Measurements from ENCODE around the gene SIRPD.
"Not testable (repeated sequence)": the region's sequence is repeated elsewhere in the genome, so short reads cannot be mapped to it uniquely, and the experiment has no call there.

Gene SIRPD

DNA sequence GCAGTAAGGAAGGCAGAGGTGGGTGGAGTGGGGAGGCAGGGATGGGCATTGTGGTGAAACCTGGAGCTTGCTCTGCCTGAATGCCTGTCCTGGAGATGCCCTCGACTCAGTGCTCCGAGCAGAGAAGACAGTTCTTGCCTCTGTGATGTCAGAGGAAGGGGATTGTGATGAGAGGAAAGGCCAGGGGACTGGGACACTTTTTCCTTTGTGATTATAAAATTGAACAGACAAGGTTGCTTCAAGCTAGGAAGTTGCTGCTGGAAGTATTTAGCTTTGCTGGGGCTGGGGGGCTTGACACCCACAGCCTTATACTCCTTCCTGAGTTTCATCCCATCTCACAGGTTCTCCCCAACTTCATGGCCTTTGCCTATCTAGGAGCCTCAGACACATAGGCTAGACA is at the start of gene SIRPD:
Gene SIRPD (minus strand): TSS at position 101 of the 400 bp plus-strand sequence. CDS start 52 bp downstream, at position 49.
- no peak for DNase-seq (ENCODE audit: low read depth in 2 of 3, low spot score in 2 of 3)

DNA sequence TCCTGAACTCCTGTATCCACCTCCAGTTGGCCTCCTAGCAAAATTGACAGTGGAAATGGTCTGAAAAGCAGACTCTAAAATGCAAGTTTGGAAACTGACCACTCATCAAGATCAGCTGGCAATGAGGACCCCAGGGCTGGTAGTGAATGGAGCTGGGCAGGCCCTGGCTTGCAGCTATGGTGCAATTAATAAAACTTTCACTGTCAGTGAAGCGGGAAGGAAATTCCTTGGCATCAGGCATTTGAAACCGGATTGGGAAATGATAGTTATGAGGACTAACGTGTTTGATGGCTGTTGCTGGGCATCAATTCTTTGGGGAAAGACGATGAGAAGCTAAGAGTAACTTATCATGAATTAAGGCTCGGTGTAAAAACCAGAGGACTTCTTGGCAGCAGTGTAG is 43.2 kb upstream of the SIRPD start:
- no peak for DNase-seq (ENCODE audit: low read depth in 2 of 3, low spot score in 2 of 3)

DNA sequence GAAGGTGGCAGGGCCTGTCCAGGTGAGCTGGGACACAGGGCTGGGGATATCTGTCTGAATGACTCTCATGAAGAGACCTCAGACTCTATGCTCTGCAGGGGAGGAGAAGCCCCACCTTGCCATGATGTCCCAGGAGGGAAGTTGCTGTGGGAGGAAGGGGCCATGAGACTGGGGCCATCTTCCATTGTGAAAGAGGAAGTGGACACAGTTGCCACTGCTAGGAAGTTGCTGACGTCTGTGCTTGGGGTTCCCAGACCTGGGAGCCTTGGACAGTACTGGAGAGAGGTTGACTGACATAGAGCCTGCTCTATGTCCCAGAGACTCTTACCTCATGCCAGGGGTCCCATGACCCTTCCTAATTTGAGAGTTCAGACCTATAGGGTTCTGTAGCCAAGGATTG is 37.8 kb upstream of the SIRPD start:
- DNase-seq (ENCODE audit: low read depth in 2 of 3, low spot score in 2 of 3): no peak

DNA sequence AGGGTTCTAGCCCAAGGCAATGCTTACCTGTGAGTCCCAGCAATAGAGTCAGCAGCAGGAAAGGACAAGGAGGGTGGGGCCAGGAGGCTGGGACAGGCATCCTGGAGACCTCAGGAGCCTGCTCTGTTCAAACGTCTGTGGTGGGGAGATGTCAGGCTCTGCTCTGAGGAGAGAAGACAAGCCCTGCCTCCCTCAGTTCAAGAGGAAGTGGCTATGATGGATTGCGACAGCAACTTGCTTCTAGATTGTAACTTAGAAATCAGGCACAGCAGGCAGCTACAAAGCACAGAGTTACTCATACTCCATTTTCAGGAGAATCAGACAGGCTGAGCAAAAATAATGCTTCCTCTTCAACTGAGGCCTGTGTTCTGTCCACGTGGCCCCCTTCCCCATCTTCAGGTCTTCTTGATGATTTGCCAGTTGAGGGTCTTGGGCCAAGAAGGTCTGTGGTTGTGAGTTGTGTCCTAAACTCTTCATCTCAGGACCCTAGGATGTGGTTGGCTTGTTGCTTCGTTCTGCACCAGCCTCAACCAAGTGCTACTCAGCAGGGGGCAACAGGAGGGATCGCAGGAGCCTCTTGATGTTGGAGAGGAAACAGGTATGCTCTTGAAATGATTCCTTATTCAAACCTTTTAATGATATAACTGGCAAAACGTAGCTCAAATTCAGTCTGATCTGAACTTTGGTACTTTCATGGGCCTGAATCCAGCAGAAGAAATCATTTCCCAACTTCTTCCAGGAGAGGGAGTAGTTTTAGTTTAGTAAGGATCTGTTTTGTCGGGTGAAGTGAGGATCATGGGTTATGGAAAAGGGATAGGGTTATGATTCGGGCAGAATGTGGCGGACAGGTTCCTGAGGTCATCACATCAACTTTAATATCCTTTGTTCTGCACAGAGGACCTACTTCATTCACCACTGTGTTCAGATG is 31.3 kb upstream of the SIRPD start:
- DNase-seq (ENCODE audit: low read depth in 2 of 3, low spot score in 2 of 3): no peak

DNA sequence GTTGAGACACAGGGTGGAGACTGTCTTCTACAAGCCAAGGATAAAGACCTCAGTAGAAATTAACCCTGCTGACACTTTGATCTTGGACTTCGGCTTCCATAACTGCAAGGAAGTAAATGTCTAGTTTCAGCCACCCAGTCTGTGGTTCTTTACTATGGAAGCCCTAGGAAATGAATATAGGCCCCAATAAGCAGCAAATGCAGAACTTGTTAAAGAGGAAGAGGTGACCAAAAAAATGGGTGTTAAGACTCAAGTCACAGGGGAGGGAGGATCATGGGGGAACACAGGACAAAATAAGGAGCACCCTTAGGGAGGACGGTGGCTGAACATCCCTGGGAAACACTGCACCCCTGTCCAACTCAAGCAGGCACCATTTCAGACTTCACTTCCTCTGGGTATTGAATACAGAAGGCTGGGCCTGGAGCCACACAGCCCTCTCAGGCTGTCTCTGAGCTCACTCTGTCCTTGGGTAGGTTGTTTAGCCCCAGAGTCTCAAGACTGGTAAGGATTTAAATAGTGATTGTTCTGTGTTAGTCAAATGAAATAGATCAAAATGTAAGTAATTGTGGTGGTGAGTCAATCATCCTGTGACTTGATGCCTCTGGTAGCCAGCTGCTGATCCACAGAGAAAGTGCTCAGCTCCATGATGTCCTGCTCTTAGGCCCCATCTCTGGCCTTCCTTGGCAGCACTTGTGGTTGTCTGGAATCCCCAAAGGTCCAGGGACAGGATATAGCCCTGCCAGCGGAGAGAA is 30.5 kb upstream of the SIRPD start:
- no peak for DNase-seq (ENCODE audit: low read depth in 2 of 3, low spot score in 2 of 3)

DNA sequence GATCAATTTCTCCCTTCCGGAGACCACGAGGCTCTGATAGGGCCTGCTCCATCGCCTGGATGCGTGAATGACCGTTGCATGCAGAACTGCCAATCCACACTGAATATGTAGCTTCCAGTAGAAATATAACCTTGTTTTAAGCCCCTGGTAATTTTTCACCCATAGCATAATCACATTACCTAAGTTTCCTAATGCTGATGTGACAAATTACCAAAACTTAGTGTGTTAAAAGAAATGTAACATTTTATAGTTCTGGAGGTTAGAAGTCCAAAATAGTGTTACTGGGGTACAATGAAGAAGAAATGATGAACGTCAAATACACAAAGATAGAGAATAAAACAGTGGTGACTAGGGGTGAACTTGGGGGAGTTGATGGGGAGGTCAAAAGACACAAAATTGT is 22.0 kb upstream of the SIRPD start:
- no peak for DNase-seq (ENCODE audit: low read depth in 2 of 3, low spot score in 2 of 3)

DNA sequence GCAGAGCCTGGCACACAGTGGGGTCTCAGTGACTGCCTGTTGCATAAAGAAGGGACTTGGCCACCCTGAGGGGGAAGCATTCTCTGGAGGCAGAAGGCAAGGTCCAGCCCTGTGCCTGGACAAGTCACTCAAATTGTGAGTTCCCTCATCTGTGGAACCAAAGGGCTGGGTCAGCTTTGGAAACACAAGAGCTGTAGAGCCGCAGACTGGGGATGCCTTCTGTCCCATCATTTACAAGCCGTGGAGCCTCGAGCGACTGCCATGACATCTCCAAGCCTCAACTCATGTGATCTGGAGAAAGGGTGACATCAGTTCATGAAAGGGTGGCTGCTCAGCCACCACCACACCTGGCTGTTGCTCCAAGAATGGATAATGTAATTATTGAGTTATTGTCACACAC is 20.4 kb upstream of the SIRPD start:
- DNase-seq (ENCODE audit: low read depth in 2 of 3, low spot score in 2 of 3): no peak

GRCh38 chr20:1577313-1577712 is 19.8 kb upstream of the SIRPD start:
- DNase-seq (ENCODE audit: low read depth in 2 of 3, low spot score in 2 of 3): not testable (repeated sequence)

DNA sequence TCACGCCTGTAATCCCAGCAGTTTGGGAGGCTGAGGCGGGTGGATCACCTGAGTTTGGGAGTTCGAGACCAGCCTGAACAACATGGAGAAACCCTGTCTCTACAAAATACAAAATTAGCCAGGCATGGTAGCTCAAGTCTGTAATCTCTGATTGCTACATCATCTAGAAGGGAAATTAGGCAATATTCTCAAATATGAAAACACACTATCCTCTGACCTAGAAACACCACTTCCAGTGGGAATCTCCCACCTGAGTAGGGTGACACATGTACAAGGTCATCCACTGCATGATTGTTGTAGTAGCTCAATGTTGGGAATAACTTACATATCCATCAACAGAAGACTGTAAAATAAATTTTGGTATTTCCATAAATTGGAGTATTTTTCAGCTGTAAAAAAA is 19.1 kb upstream of the SIRPD start:
- DNase-seq (ENCODE audit: low read depth in 2 of 3, low spot score in 2 of 3): no peak

DNA sequence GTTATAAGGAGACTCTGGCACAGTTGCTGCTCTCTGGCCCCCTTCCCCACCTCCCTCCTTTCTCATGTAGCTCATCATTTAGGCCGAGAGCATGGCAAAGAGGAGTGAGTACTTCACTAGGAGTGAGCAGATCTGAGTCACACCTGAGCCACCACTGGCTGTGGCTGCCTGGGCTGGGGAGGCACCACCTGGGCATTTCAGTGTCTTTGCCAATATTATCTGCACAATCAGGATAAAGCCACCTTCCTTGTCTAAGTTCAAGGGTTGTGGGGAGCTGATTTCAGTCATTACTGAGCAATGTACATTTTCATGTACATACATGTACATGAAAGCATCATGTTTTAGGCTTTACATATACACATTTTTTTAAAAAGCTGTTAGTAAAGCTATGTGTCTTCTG is 18.5 kb upstream of the SIRPD start:
- not testable (repeated sequence) for DNase-seq (ENCODE audit: low read depth in 2 of 3, low spot score in 2 of 3)

GRCh38 chr20:1571583-1571982 is 14.1 kb upstream of the SIRPD start:
- not testable (repeated sequence) for DNase-seq (ENCODE audit: low read depth in 2 of 3, low spot score in 2 of 3)

DNA sequence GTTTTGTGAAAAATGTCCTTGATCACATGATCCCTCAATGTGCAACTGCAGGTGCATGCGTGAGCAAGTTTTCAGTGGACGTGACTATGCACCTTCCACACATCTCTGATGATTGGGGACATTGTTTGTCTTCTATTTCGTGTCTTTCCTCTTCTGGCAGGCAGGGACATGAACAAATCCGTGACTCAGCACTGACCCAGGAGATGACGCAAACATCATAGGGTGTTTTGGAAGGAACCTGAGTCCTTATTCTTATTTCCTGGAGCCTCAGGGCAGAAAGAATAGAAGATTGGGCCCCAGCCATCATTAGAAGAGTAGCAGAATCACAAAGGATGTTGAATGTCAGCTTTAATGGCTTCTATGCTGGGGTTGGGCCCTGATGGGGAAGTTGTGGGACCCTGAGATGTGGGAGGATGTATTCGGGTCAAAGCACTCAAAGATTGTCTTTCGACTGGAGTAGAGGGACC is 11.9 kb upstream of the SIRPD start:
- DNase-seq (ENCODE audit: low read depth in 2 of 3, low spot score in 2 of 3): no peak

GRCh38 chr20:1568163-1568490 is 10.6 kb upstream of the SIRPD start:
- DNase-seq (ENCODE audit: low read depth in 2 of 3, low spot score in 2 of 3): no peak

DNA sequence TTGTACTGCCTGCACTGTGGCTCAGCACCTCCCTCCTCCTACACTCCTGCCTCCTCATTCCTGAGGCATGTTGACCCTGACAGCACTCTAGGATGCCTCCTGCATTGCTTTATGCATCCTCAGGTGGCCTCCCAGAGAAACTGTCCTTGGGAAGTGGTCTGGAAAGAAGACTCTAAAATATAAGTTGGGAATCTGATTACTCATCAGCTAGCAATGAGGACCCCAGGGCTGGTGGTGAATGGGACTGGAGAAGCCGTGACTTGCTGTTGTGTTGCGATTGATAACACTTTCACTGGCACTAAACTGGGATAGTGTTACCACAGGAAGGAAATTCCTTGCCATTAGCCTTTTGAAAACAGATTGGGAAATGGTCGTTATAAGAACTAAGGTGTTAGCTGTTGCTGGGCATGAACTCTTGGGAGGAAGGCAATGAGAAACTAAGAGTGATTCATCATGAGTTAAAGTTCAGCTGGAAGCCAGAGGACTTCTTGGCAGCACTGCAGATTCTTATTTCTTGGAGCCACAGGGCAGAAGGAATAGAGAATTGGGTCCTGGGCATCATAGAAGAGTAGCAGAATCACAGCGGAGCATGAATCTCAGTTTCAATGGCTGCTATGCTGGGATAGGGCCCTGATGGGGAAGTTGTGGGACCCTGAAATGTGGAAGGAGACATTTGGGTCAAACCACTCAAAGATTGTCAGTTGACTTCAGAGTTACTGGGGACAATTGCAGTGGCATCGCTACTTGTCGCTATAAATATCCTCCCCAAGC is 10.1 kb upstream of the SIRPD start:
- no peak for DNase-seq (ENCODE audit: low read depth in 2 of 3, low spot score in 2 of 3)

DNA sequence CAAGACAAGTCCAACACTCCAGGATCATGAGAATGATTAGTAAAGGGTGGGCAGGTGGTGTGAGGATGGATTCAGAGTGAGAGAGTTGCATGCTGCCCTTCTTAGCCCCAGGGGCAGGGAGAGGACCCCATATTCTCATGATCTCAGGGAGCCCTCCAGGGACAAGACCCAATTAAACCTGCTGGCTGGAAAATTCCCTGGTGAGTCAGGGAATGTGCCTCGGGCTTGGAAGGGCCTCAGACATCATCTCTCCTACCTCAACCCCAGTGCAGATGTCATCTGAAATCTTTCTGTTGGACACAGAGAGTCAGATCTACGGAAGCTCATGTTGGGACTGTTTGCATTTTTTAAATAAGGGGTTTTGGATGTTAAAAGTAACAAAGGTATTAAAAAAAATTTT is 9.2 kb upstream of the SIRPD start:
- DNase-seq (ENCODE audit: low read depth in 2 of 3, low spot score in 2 of 3): no peak

DNA sequence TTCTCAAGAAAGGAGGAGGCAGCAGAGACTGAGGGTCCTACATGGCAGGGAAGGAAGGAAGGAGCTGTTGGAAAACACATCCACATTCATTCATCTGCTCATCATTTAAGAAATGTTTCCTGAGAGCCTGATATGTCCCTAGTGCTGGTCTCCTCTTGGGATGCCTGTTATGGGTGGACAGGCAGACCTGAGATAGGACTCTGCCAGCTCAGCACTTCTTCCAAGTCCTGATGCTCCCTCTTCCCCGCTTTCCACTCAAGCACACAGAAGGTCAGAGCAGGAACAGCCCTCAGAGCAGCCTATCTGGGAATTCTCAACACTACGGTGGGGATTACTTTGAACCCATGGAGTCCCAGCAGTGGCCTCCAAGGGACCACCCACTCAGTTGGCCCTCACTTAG is 8.0 kb upstream of the SIRPD start:
- no peak for DNase-seq (ENCODE audit: low read depth in 2 of 3, low spot score in 2 of 3)

- no peak for DNase-seq (ENCODE audit: low read depth in 2 of 3, low spot score in 2 of 3)
These were observed 6.1 kb upstream of the SIRPD start for GRCh38 chr20:1563598-1563997.

- DNase-seq (ENCODE audit: low read depth in 2 of 3, low spot score in 2 of 3): no peak
These were observed 5.1 kb upstream of the SIRPD start for GRCh38 chr20:1562622-1563021.

- DNase-seq (ENCODE audit: low read depth in 2 of 3, low spot score in 2 of 3): no peak
These were observed 3.8 kb upstream of the SIRPD start for GRCh38 chr20:1561350-1561749.

GRCh38 chr20:1555952-1556351 is 1.6 kb downstream of the SIRPD start:
- DNase-seq (ENCODE audit: low read depth in 2 of 3, low spot score in 2 of 3): no peak

DNA sequence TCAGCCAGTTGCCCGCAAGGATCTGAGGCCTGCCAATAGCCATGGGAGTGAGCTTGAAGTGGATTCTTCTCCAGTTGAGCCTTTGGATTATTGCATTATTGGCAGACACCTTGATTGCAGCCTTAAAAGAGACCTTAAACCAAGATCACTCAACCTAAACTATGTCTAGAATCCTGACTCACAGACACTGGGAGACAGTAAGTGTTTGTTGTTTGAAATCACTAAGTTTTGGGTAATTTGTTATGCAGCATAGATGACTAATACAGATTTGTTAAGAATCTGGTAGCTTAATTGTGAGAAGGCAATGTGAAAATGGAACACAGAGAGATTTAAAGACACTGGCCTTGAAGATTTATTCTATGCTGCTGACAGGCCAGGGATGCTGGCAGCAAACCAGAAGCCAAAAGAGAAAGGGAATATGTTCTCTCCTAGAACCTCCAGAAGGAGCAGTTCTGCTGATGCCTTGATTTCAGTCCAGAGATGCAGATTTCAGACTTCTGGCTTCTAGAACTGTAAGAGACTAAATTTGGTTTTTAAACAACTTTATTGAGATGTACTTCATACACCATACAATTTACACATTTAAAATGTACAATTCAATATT is 17.6 kb downstream of the SIRPD start:
- DNase-seq (ENCODE audit: low read depth in 2 of 3, low spot score in 2 of 3): no peak

Measured in activated CD8-positive, alpha-beta memory T cell treated with anti-CD3 and anti-CD28 coated beads for 48 hours (primary cell).